Ureter (tissue), 1 donor: ENCODE results near the gene OR13C5. TPM values are rescaled to one million over a fixed set of nuclear protein-coding genes. Genes with fewer than 3 reads are reported as not detected.
"Not testable (repeated sequence)": the region's sequence is repeated elsewhere in the genome, so short reads cannot be mapped to it uniquely, and the experiment has no call there.

Experiments used
- DNase-seq: peaks from one replicate; pipeline ENCODE4 v3.0.0-alpha.2; 2020; ENCODE audit warnings: low spot score
- total RNA-seq: library from RNA; stranded (reverse); gene quantifications from one replicate; pipeline ENCODE4 v1.2.4, GENCODE V29; 2023
- donor health status: DM: yes; HTN: yes; CAD: no.

Gene OR13C5, protein sequence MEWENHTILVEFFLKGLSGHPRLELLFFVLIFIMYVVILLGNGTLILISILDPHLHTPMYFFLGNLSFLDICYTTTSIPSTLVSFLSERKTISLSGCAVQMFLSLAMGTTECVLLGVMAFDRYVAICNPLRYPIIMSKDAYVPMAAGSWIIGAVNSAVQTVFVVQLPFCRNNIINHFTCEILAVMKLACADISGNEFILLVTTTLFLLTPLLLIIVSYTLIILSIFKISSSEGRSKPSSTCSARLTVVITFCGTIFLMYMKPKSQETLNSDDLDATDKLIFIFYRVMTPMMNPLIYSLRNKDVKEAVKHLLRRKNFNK
- not detected for total RNA-seq

DNA sequence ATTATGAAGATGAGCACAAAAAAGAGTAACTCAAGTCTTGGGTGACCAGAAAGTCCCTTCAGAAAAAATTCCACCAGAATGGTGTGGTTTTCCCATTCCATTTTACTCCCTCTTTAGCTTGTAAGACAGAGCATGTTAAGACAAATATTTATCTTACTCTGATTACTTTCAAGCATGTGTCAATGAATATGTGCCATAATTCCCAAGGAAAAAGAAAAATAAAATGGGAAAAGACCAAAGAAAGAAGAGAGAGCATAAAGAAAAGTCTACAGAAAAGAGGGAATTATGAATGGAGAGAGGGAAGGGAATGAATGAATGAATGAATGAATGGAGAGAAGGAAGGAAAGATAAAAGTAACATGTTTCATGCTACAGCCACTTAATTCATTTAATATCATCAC is at the start of gene OR13C5:
Gene OR13C5, minus strand, starts transcription at position 101 of the 400 bp plus-strand sequence. Its CDS starts 0 bp downstream, at position 101.
- not testable (repeated sequence) for DNase-seq

GRCh38 chr9:104635456-104635855 is 36.2 kb upstream of the OR13C5 start:
- no peak for DNase-seq

DNA sequence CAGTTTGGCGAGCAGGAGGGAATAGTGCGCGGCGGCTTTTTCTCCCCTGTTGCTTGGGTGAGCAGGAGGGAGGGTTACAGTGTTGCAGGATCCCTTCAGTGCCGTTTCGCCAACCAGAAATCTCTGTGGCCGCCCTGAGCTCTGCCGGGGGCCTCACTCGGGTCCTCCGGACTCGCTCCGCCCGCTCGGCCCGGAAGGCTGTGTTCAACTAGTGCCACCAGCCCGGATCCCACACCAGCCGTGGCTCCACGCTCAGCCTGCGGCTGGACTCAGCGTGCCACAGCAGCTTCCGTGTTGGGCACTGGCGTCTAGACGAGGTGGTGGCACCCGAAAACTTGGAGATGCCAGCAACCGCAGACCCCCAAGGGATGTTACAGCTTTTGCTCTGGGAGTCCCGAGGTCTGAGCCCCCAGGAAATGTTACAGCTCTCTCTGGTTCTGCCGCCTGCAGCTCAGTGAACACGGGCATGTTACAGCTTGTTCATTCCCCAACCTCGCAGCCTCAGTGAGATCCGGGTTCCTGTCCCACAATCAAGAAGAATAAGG is 34.8 kb upstream of the OR13C5 start:
- no peak for DNase-seq

DNA sequence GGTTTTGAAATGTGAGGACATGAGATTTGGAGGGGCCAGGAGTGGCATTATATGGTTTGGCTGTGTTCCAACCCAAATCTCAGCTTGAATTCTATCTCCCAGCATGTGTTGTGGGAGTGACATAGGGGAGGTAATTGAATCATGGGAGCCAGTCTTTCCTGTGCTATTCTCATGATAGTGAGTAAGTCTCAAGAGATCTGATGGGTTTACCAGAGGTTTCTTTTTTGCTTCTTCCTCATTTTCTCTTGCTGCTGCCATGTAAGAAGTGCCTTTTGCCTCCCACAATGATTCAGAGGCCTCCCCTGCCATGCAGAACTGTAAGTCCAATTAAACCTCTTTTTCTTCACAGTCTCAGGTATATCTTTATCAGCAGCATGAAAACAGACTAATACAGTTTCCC is 26.8 kb upstream of the OR13C5 start:
- not testable (repeated sequence) for DNase-seq

DNA sequence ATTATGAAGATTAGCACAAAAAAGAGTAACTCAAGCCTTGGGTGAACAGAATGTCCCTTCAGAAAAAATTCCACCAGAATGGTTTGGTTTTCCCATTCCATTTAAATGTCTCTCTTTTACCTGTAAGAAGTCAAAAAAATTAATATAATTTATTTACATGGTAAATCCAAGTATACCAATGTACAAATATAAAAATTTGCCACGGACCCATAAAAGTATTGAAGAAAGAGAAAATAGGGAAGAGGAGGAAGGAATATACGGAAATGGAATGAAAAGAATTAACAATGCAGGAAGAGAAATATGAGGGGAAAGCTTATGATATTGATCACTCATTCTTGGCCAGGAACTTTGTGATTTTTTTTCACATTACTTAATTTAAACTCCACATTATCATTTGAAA is 18.9 kb upstream of the OR13C5 start, which contains the start of gene OR13C9:
Gene OR13C9, minus strand, starts transcription at position 101 of the 400 bp plus-strand sequence. Its CDS starts 0 bp downstream, at position 101.
- no peak for DNase-seq

DNA sequence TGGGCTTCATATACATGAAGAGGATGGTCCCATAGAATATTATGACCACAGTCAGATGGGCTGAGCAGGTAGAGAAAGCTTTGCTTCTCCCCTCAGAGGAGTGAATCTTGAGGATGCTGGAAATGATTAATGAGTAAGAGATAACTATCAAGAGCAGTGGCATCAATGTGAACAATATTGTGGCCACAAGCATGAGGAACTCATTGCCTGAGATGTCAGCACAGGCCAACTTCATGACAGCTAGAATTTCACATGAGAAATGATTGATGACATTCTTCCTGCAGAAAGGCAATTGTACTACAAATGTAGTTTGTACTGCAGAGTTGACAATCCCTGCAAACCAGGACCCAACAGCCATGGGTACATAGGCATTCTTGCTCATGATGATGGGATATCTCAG is 18.2 kb upstream of the OR13C5 start:
- DNase-seq = no peak

- no peak for DNase-seq
Measured at GRCh38 chr9:104611213-104611612, 12.0 kb upstream of the OR13C5 start.

DNA sequence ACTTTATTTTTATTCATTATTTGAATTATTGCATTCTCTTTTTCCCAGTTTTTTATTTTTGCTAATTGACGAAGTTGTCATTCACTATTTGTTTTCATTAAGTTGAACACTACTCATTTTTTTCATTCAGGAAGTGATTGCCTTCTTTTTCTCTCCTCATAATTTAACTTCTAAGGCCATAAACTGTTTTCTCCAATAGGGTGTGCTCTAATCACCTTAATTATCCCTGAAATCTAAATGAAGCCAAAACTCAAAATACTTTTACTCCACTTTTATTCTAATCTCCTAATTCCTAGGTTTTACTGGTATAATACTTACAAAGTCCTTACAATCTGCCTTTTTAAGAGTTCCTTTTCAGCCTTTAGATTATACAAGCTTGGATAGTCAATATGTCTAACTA is 9.1 kb upstream of the OR13C5 start:
- no peak for DNase-seq

DNA sequence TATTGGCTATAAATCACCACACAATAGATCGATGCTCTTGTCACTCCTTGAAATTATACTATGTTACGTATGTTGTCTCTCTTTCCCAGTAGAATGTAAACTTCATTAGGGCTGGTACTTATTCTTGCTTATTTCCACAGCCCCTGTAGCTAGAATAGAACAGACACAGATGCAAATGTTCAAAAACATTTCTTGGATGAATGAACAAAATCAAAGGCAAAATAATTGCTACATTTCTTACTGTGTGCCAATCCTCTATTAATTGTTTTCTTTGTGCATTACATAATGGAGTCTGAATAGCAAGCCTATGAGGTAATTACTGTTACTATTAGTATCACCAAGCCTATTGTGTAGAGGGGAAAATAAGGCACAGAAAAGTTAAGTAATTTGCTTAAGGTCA is 6.9 kb upstream of the OR13C5 start:
- DNase-seq = no peak

- not testable (repeated sequence) for DNase-seq
Measured at GRCh38 chr9:104605527-104605926, 6.3 kb upstream of the OR13C5 start, which contains the start of gene OR13C2. TSS of gene OR13C2 (minus strand) at chr9:104605627. CDS start at chr9:104605627, 0 bp downstream.

- no peak for DNase-seq
Measured at GRCh38 chr9:104604801-104605200, 5.6 kb upstream of the OR13C5 start.

DNA sequence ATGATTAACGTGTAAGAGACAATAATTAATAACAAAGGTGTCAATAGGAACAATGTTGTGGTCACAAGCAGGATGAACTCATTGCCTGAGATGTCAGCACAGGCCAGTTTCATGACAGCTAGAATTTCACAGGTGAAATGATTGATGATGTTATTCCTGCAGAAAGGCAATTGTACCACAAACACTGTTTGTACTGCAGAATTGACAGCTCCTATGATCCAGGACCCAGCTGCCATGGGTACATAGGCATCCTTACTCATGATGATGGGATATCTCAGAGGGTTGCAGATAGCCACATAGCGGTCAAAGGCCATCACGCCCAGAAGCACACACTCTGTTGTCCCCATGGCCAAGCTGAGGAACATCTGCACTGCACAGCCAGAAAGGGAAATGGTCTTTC is 464 bp downstream of the OR13C5 start:
- not testable (repeated sequence) for DNase-seq

GRCh38 chr9:104589626-104590025 is 9.6 kb downstream of the OR13C5 start:
- DNase-seq = no peak

DNA sequence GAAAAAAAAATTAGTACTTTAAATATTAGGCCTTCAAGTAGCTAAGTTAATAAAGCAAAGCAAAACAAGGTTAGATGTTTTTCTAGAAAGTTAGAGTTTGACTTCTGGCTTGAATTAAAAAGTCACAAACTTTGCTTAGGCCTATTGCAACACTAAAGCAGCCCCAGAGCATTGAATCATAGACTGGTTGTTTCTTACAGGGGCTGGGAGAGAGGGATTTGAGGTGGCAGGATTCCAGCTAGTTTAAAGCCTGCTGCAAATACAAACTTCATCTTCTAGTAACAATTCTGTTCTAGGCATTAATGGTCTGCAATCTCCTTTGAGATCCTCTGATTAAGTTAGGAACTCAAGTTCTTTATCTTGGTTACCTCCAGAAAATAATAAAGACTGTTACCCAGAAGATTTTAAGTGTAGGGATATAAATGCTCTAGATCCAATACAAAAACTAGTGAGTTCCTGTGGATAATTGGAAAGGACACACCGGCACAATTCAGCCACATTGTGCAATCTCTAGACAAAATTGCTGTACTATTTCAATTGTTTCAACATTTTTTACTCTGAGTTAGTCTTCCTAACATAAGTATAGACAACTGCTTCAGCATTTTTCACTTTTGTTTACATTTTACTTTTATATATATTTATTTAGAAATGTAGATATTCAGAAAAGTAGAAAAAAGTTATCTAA is 12.6 kb downstream of the OR13C5 start:
- DNase-seq = no peak

DNA sequence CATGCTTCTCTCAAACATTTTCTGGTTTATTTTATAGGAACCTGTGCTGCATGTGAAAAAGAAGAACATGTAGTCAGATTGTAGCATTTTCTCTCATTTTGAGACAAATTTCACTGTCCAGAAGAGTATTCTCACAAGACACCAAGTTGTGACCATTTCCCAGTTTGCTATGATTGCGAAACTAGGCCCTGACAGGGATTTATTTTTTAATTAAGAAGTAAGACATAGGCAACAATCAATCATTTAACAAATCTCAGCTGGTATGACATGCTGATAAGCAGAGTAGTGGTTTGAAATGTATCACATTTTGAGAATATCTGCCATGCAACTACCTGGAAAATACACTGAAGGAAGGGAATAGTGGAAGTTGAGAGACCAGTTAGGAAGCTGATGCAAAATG is 18.7 kb downstream of the OR13C5 start:
- DNase-seq = no peak

DNA sequence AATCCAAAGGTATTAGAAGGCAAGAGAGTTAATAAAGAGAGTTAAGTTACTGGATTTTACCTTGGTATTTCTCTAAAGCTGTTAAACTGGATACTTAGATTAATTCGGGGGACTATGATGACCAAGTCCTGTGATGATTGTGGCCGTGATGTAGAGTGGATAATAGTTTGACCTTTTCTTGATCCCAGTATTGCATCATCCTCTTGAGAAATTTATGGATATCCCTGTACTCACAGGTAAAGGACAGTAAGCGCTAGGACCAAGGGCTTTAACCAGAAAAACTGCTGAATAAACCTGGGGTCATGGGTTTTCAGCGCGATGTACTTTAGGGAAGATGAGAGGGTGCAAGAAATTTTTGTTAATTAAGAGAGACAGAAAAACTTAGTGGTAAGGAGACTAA is 21.9 kb downstream of the OR13C5 start:
- DNase-seq = no peak

DNA sequence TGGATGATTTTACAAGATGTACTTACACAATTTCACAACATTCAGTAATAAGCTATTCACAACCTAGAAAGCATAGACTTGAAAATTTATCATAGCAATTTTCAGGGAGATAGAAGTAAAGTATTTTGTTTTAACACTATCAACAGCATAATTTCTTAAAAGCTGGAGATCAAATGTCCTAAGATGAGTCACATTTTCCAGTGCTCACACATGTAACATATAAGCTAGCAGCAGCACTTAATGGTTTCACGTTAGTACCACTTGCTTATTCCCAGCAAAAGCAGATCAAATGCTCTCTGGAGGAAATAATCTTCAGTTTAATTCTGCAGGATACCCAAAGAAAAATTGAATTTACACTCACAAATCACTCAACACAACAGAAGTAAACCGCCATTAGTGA is 23.8 kb downstream of the OR13C5 start:
- no peak for DNase-seq

DNA sequence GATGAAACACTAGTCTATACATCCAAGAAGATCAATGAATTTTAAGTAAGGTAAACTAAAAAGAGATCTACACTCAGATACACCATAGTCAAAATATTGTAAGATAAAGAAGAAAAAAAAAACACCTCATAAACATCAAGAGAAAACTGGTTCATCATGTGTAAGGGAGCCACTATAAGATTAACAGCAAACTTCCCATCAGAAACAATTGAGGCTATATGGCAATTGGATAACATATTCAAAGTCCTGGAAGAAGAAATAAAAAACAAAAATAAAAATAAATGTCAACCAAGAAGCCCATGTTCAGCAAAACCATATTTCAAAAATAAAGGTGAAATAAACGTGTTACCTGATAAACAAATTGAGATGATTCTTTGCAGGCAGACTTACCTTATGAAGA is 26.6 kb downstream of the OR13C5 start:
- no peak for DNase-seq

GRCh38 chr9:104568868-104569267 is 30.3 kb downstream of the OR13C5 start, which contains the start of gene OR13C8:
TSS of gene OR13C8 (plus strand) at chr9:104569168. CDS start at chr9:104569168, 0 bp downstream.
- DNase-seq = no peak

- DNase-seq = no peak
Measured at GRCh38 chr9:104564358-104564757, 34.9 kb downstream of the OR13C5 start.

DNA sequence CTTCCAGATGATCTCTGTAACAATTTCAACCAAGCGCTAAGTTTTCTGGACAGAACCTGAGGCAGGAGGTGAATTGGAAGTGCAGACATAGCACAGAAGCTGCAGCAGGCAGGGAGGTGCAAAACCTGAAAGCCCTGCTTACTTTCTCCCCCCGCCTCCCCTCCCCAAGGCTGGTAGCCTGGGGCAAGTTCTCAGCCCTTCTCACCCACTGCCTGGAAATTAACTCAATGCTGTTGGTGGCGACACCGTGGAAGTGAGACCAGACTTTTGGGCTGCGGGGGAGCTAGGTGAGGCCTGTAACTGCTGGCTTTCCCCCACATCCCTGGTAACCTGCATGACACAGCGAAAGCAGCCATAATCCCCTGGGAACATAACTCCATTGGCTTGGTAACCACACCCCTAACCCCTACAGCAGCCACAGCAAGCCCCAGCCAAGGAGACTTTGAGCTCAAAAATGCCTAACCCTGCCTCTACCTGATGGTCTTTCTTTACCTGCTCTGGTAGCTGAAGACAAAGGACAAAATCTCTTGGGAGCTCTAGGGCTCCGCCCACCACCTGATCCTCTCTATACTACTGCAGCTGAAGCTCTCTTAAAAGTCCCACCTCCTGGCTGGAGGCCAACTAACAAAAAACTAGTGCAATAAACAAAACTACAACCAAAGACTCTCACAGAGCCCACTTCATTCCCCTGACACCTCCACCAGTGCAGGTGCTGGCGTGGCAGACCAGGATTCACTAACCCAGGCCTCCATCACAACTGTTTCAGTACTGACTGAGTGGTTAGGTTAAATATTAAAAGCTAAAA is 42.2 kb downstream of the OR13C5 start:
- no peak for DNase-seq

DNA sequence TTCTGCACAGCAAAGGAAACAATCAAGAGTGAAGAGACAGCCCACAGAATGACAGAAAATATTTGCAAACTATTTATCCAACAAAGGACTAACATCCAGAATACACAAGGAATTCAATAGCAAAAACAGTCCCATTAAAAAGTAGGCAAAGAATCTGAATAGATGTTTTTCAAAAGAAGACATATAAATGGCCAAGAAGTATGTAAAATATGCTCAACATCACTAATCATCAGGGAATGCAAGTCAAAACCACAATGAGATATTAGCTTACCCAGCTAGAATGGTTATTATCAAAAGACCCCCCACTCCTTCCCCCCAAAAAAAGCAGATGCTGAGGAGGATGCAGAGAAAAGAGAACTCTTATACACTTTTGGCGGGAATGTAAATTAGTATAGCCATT is 43.7 kb downstream of the OR13C5 start:
- no peak for DNase-seq
